Measurements from ENCODE around the gene SUCNR1.
"Not testable (repeated sequence)": the region's sequence is repeated elsewhere in the genome, so short reads cannot be mapped to it uniquely, and the experiment has no call there.

SUCNR1 gene

GRCh38 chr3:151900884-151901643, 27.6 kb downstream of the SUCNR1 start:
- DNase-seq (ENCODE audit: low read depth in 2 of 2): no peak

- DNase-seq (ENCODE audit: low read depth in 2 of 2): no peak
Measured at GRCh38 chr3:151901644-151902285, 28.3 kb downstream of the SUCNR1 start.

GRCh38 chr3:151903501-151903991, 30.1 kb downstream of the SUCNR1 start:
- no peak for DNase-seq (ENCODE audit: low read depth in 2 of 2)

- DNase-seq (ENCODE audit: low read depth in 2 of 2): no peak
Measured at GRCh38 chr3:151905647-151906046, 32.2 kb downstream of the SUCNR1 start.

GRCh38 chr3:151906751-151907150, 33.3 kb downstream of the SUCNR1 start:
- DNase-seq (ENCODE audit: low read depth in 2 of 2): no peak

- no peak for DNase-seq (ENCODE audit: low read depth in 2 of 2)
Measured at GRCh38 chr3:151908399-151908798, 35.0 kb downstream of the SUCNR1 start.

GRCh38 chr3:151909681-151910405, 36.4 kb downstream of the SUCNR1 start:
- DNase-seq (ENCODE audit: low read depth in 2 of 2): no peak

GRCh38 chr3:151911462-151911861, 38.0 kb downstream of the SUCNR1 start:
- DNase-seq (ENCODE audit: low read depth in 2 of 2): no peak

- no peak for DNase-seq (ENCODE audit: low read depth in 2 of 2)
Measured at GRCh38 chr3:151912028-151912427, 38.6 kb downstream of the SUCNR1 start.

- no peak for DNase-seq (ENCODE audit: low read depth in 2 of 2)
Measured at GRCh38 chr3:151916781-151917180, 43.3 kb downstream of the SUCNR1 start.

GRCh38 chr3:151918253-151919029, 45.0 kb downstream of the SUCNR1 start:
- DNase-seq (ENCODE audit: low read depth in 2 of 2): no peak

- DNase-seq (ENCODE audit: low read depth in 2 of 2): no peak
Measured at GRCh38 chr3:151919030-151919328, 45.5 kb downstream of the SUCNR1 start.

- no peak for DNase-seq (ENCODE audit: low read depth in 2 of 2)
Measured at GRCh38 chr3:151919446-151919845, 46.0 kb downstream of the SUCNR1 start.

- no peak for DNase-seq (ENCODE audit: low read depth in 2 of 2)
Measured at GRCh38 chr3:151923901-151924300, 50.5 kb downstream of the SUCNR1 start.

GRCh38 chr3:151924753-151925152, 51.3 kb downstream of the SUCNR1 start:
- no peak for DNase-seq (ENCODE audit: low read depth in 2 of 2)

- DNase-seq (ENCODE audit: low read depth in 2 of 2): no peak
Measured at GRCh38 chr3:151925419-151925818, 52.0 kb downstream of the SUCNR1 start.

GRCh38 chr3:151925876-151926275, 52.4 kb downstream of the SUCNR1 start:
- DNase-seq (ENCODE audit: low read depth in 2 of 2): no peak

- no peak for DNase-seq (ENCODE audit: low read depth in 2 of 2)
Measured at GRCh38 chr3:151926956-151927355, 53.5 kb downstream of the SUCNR1 start.

GRCh38 chr3:151927915-151928525, 54.6 kb downstream of the SUCNR1 start:
- DNase-seq (ENCODE audit: low read depth in 2 of 2): not testable (repeated sequence)

GRCh38 chr3:151931171-151931570, 57.7 kb downstream of the SUCNR1 start:
- DNase-seq (ENCODE audit: low read depth in 2 of 2): no peak

GRCh38 chr3:151933234-151933853, 59.9 kb downstream of the SUCNR1 start:
- no peak for DNase-seq (ENCODE audit: low read depth in 2 of 2)
